OCI-LY3 (cell line): ENCODE data around the gene UBAP2L.

Source experiments
- H2AFZ ChIP-seq: fragments of 200-600, 300-600 bp; shearing (Covaris generic); 2 replicates; pipeline ENCODE4 v1.6.0; 2014; ENCODE audit warnings: antibody characterized with exemption, low read depth, low read length
- H3K27ac ChIP-seq: fragments of 200-600, 300-600 bp; sonication (generic); 2 replicates; pipeline ENCODE4 v1.5.1; 2014; ENCODE audit warnings: mild to moderate bottlenecking, low read length, moderate library complexity, mixed read lengths
- H3K27me3 ChIP-seq: fragments of 200-600, 300-600 bp; sonication (generic); 2 replicates; pipeline ENCODE4 v1.6.1; 2014; ENCODE audit warnings: low read depth, low read length, mixed read lengths
- H3K36me3 ChIP-seq: fragments of 200-600, 300-600 bp; sonication (generic); replicated peaks from 2 replicates; pipeline ENCODE3; 2014; ENCODE audit warnings: low read depth, low read length, mixed read lengths
- H3K4me1 ChIP-seq: fragments of 300-600, 200-600 bp; sonication (generic); 2 replicates; pipeline ENCODE4 v1.6.1; 2014; ENCODE audit warnings: low read length, mixed read lengths
- H3K4me2 ChIP-seq: fragments of 200-600, 300-600 bp; sonication (generic); 2 replicates; pipeline ENCODE4 v1.6.1; 2014; ENCODE audit warnings: low read length, mixed read lengths
- H3K4me3 ChIP-seq: fragments of 300-600, 200-600 bp; sonication (generic); 2 replicates; pipeline ENCODE4 v1.5.1; 2014; ENCODE audit warnings: antibody characterized with exemption, mild to moderate bottlenecking, low read length, moderate library complexity
- H3K79me2 ChIP-seq: fragments of 300-600, 200-600 bp; shearing (Covaris generic); 2 replicates; pipeline ENCODE4 v1.6.1; 2014; ENCODE audit warnings: mild to moderate bottlenecking, low read length, mixed read lengths
- H3K9ac ChIP-seq: fragments of 300-600, 200-600 bp; shearing (Covaris generic); 2 replicates; pipeline ENCODE4 v1.6.0; 2014; ENCODE audit warnings: mild to moderate bottlenecking, low read length, moderate library complexity
- H3K9me3 ChIP-seq: fragments of 200-600, 300-600 bp; shearing (Covaris generic); 2 replicates; pipeline ENCODE4 v1.6.1; 2014; ENCODE audit warnings: low read length, mixed read lengths; ENCODE audit not compliant: insufficient read depth
- H4K20me1 ChIP-seq: fragments of 200-600, 300-600 bp; sonication (generic); 2 replicates; pipeline ENCODE4 v1.6.1; 2016; ENCODE audit warnings: low read length, mixed read lengths; ENCODE audit not compliant: insufficient read depth
- CTCF ChIP-seq: fragments of 200-600, 300-600 bp; sonication (generic); IDR thresholded peaks from 2 replicates; pipeline ENCODE4 v1.5.1; 2014; ENCODE audit warnings: antibody characterized with exemption, low read length, low read depth
- EZH2phosphoT487 ChIP-seq: fragments of 200-600 bp; shearing (Covaris generic); IDR thresholded peaks from 2 replicates; pipeline ENCODE4 v1.6.1; 2018; ENCODE audit warnings: antibody characterized with exemption, mixed run types, low read depth

UBAP2L gene

GRCh38 chr1:154219541-154219940 is 1.2 kb upstream of the UBAP2L start:
- peaks cover 94% of the 10 kb centered on the region for H3K79me2 ChIP-seq
- peaks cover 46% of the 10 kb centered on the region for H3K36me3 ChIP-seq
- no peak for TF ChIP-seq CTCF
- no peak for TF ChIP-seq EZH2phosphoT487
- peaks cover 39% of the 10 kb centered on the region for H3K4me1 ChIP-seq
- H3K4me2 ChIP-seq, result peak overlapping the region; percentile 75
- H2AFZ ChIP-seq, result no peak overlapping the region
- peak overlapping the region; percentile 97 for H3K9ac ChIP-seq
- H3K9me3 ChIP-seq, result no peaks in the 10 kb centered on the region
- peaks cover 30% of the 10 kb centered on the region for H4K20me1 ChIP-seq
- no peaks in the 10 kb centered on the region for H3K27me3 ChIP-seq
- peak overlapping the region; percentile 83 for H3K4me3 ChIP-seq
- H3K27ac ChIP-seq, result peak overlapping the region; percentile 82

- H3K79me2 ChIP-seq, result peaks cover 97% of the 10 kb centered on the region
- H2AFZ ChIP-seq, result no peak overlapping the region
- peak overlapping the region; percentile 83 for H3K4me3 ChIP-seq
- H3K27me3 ChIP-seq, result no peaks in the 10 kb centered on the region
- no peaks in the 10 kb centered on the region for H3K9me3 ChIP-seq
- TF ChIP-seq EZH2phosphoT487 (no peak), CTCF (no peak)
- H3K4me1 ChIP-seq, result peaks cover 41% of the 10 kb centered on the region
- peak overlapping the region; percentile 73 for H3K27ac ChIP-seq
- peak overlapping the region; percentile 93 for H3K4me2 ChIP-seq
- H4K20me1 ChIP-seq, result peaks cover 43% of the 10 kb centered on the region
- H3K36me3 ChIP-seq, result peaks cover 56% of the 10 kb centered on the region
- H3K9ac ChIP-seq, result peak overlapping the region; percentile 94
These were observed 169 bp downstream of the UBAP2L start for GRCh38 chr1:154220970-154221277.

- Histone ChIP-seq H2AFZ (no peak overlapping the region), H3K9ac (peak overlapping the region; percentile 94), H4K20me1 (peaks cover 49% of the 10 kb centered on the region), H3K4me2 (peak overlapping the region; percentile 93), H3K79me2 (peaks cover 97% of the 10 kb centered on the region), H3K36me3 (peaks cover 61% of the 10 kb centered on the region), H3K9me3 (no peaks in the 10 kb centered on the region), H3K4me3 (peak overlapping the region; percentile 83), H3K27ac (peak overlapping the region; percentile 73), H3K27me3 (no peaks in the 10 kb centered on the region), H3K4me1 (peaks cover 41% of the 10 kb centered on the region)
- TF ChIP-seq EZH2phosphoT487 (no peak), CTCF (no peak)
These were observed 685 bp downstream of the UBAP2L start for GRCh38 chr1:154221278-154222001.

- TF ChIP-seq EZH2phosphoT487, result no peak
- TF ChIP-seq CTCF, result no peak
- Histone ChIP-seq H3K36me3 (peaks cover 65% of the 10 kb centered on the region), H3K27me3 (no peaks in the 10 kb centered on the region), H2AFZ (no peak overlapping the region), H3K4me3 (peak overlapping the region; percentile 83), H3K9me3 (no peaks in the 10 kb centered on the region), H3K4me1 (peaks cover 41% of the 10 kb centered on the region), H3K27ac (no peak overlapping the region), H3K4me2 (peak overlapping the region; percentile 93), H4K20me1 (peaks cover 49% of the 10 kb centered on the region), H3K9ac (0 out of 2 replicates have a peak overlapping the region, but pooled peaks have one; percentile 94), H3K79me2 (peaks cover 97% of the 10 kb centered on the region)
These were observed 1.8 kb downstream of the UBAP2L start for GRCh38 chr1:154222518-154222917.
